ENCODE measurements around the gene HNRNPUL1.

- TF ChIP-seq CTCF (optimal IDR thresholded peaks at IDR 0.05 in 1 of 3, IDR thresholded peaks at IDR 0.05 in 1 of 3, conservative IDR thresholded peaks at IDR 0.05 in 1 of 3; ENCODE audit: extremely low read depth in 1 of 3, insufficient read depth in 2 of 3, low read length in 3 of 3) (no peak), EZH2 (IDR thresholded peaks at IDR 0.05; ENCODE audit: low read length) (no peak)
These were observed 36.4 kb downstream of the HNRNPUL1 start for GRCh38 chr19:41300555-41300954.
